Upper lobe of left lung (tissue), 6 donors: ENCODE results near the gene TRNT1. TPM values are rescaled to one million over a fixed set of nuclear protein-coding genes. Genes with fewer than 3 reads are reported as not detected.

Source experiments
- ATAC-seq, 2 donors: fragments of 200-7000 bp; cut with Tn5 transposase; one replicate each; pipeline ENCODE4 v1.9.1; 2022; ENCODE audit warnings: mild to moderate bottlenecking in 2 of 2, moderate library complexity in 2 of 2; ENCODE audit not compliant: low FRiP score in 2 of 2
- DNase-seq, 2 donors: peaks; one replicate each; pipeline ENCODE4 v3.0.0-alpha.2; 2019 to 2020
- H3K27ac ChIP-seq, 4 donors: fragments of 200-600 bp; sonication (generic); one replicate each; pipeline ENCODE4 v1.5.1; 2016 to 2019
- H3K27me3 ChIP-seq, 4 donors: fragments of 200-600 bp; sonication (generic); one replicate each; pipeline ENCODE4 v1.5.1; 2017 to 2019
- H3K36me3 ChIP-seq, 4 donors: fragments of 200-600 bp; sonication (generic); one replicate each; pipeline ENCODE4 v1.5.1; 2016 to 2019
- H3K4me1 ChIP-seq, 4 donors: fragments of 200-600 bp; sonication (generic); one replicate each; pipeline ENCODE4 v1.5.1; 2018 to 2019
- H3K4me3 ChIP-seq, 4 donors: fragments of 200-600 bp; sonication (generic); one replicate each; pipeline ENCODE4 v1.5.1; 2017 to 2019; ENCODE audit warnings: mild to moderate bottlenecking in 2 of 4, moderate library complexity in 1 of 4
- H3K9me3 ChIP-seq, 4 donors: fragments of 200-600 bp; sonication (generic); one replicate each; pipeline ENCODE4 v1.5.1; 2018 to 2019
- CTCF ChIP-seq, 6 experiments: fragments of 450-650 bp in 4 of 6; fragments of 200-600 bp in 2 of 6; sonication (generic) in 2 of 6; IDR thresholded peaks; one replicate each; pipeline ENCODE4 v1.5.1; 2016 to 2019; ENCODE audit warnings: antibody characterized with exemption in 6 of 6
- EP300 ChIP-seq, 4 donors: sonication (generic); formaldehyde crosslinking; IDR thresholded peaks; one replicate each; pipeline ENCODE4 v1.5.1; 2017; ENCODE audit warnings: antibody characterized with exemption in 4 of 4, control low read depth in 2 of 4
- POLR2A ChIP-seq, 4 donors: fragments of 450-650 bp; IDR thresholded peaks; one replicate each; pipeline ENCODE4 v1.5.1; 2016 to 2017; ENCODE audit warnings: antibody characterized with exemption in 4 of 4, mild to moderate bottlenecking in 2 of 4
- POLR2AphosphoS5 ChIP-seq, 2 donors: sonication (generic); formaldehyde crosslinking; IDR thresholded peaks; one replicate each; pipeline ENCODE4 v1.5.1; 2017; ENCODE audit warnings: antibody characterized with exemption in 2 of 2
- WGBS, 2 donors: methylation state at CpG; one replicate each; pipeline ENCODE4 v1.1.5; 2017 to 2018; 5-methylcytosine and 5-hydroxymethylcytosine counted together
- total RNA-seq, 6 donors: library from RNA; depleted of rRNA in 4 of 6; stranded (reverse); fragments of >200 nt in 4 of 6; gene quantifications; one replicate each; pipeline versions ENCODE4 v1.1.0 to v1.2.1, GENCODE V29; 2016 to 2021
- donor health status: DM: no; HTN: no; CAD: no; lungs with moderate emphysema.
- donor health status: DM: no; HTN: yes; CAD: no; lungs with severe emphysema.

The TRNT1 gene
- total RNA-seq, 6 donors from 2014 or later, result 9.2 to 35.6 (median 21.6) TPM

- Histone ChIP-seq H3K9me3 (no peaks in the 10 kb centered on the region), H3K4me3 (peak overlapping the region in 3 of 4 donors; percentile 64 to 82 (median 67)), H3K27me3 (no peaks in the 10 kb centered on the region), H3K36me3 (peaks cover 0 to 24% (median 17%) of the 10 kb centered on the region in 4 donors), H3K27ac (peak overlapping the region; percentile 90 to 94 (median 93)), H3K4me1 (peaks cover 13 to 24% (median 17%) of the 10 kb centered on the region in 4 donors)
- 86 to 90% methylated on average over 23 to 24 of the region's 24 CpGs for WGBS, 2 donors
- TF ChIP-seq POLR2AphosphoS5 (IDR thresholded peaks at IDR 0.05), result no peak
- no peak for TF ChIP-seq CTCF (IDR thresholded peaks at IDR 0.05)
- no peak for TF ChIP-seq POLR2A (IDR thresholded peaks at IDR 0.05)
- TF ChIP-seq EP300 (IDR thresholded peaks at IDR 0.05), result no peak
- DNase-seq, result peak in 1 of 2 donors; percentile 66
- ATAC-seq, result no peak
Measured at GRCh38 chr3:3125977-3126376, 763 bp upstream of the TRNT1 start.

- Histone ChIP-seq H3K4me3 (peak overlapping the region; percentile 60 to 82 (median 66)), H3K36me3 (peaks cover 0 to 28% (median 20%) of the 10 kb centered on the region in 4 donors), H3K4me1 (peaks cover 13 to 24% (median 17%) of the 10 kb centered on the region in 4 donors), H3K9me3 (no peaks in the 10 kb centered on the region), H3K27me3 (no peaks in the 10 kb centered on the region), H3K27ac (peak overlapping the region; percentile 90 to 94 (median 93))
- TF ChIP-seq CTCF (IDR thresholded peaks at IDR 0.05), result no peak
- ATAC-seq (peak in 1 of 2 donors; percentile 1), DNase-seq (no peak)
- whole genome bisulfite sequencing, 2 donors, result 40 to 42% methylated on average over 19 to 20 of the region's 20 CpGs
Measured at GRCh38 chr3:3127432-3128010, 781 bp downstream of the TRNT1 start.

GRCh38 chr3:3129579-3129978, 2.8 kb downstream of the TRNT1 start:
- H3K9me3 ChIP-seq, result no peaks in the 10 kb centered on the region
- no peak for DNase-seq
- H3K4me1 ChIP-seq, result peaks cover 13 to 24% (median 18%) of the 10 kb centered on the region in 4 donors
- H3K27ac ChIP-seq, result no peak overlapping the region
- H3K27me3 ChIP-seq, result no peaks in the 10 kb centered on the region
- no peak for ATAC-seq
- WGBS, 2 donors, result 60 to 66% methylated on average over 5 of the region's 5 CpGs
- H3K36me3 ChIP-seq, result peaks cover 0 to 34% (median 25%) of the 10 kb centered on the region in 4 donors
- no peak for TF ChIP-seq POLR2AphosphoS5 (IDR thresholded peaks at IDR 0.05)
- no peak for TF ChIP-seq EP300 (IDR thresholded peaks at IDR 0.05)
- no peak for TF ChIP-seq CTCF (IDR thresholded peaks at IDR 0.05)
- TF ChIP-seq POLR2A (IDR thresholded peaks at IDR 0.05), result no peak
- H3K4me3 ChIP-seq, result no peak overlapping the region

GRCh38 chr3:3133500-3133899, 6.8 kb downstream of the TRNT1 start:
- Histone ChIP-seq H3K36me3 (peaks cover 4 to 51% (median 30%) of the 10 kb centered on the region in 4 donors), H3K9me3 (no peaks in the 10 kb centered on the region), H3K4me3 (no peak overlapping the region), H3K27me3 (no peaks in the 10 kb centered on the region), H3K4me1 (peaks cover 0 to 8% (median 3%) of the 10 kb centered on the region in 4 donors), H3K27ac (no peak overlapping the region)
- DNase-seq (no peak), ATAC-seq (no peak)
- 83 to 84% methylated on average over 6 of the region's 6 CpGs for WGBS, 2 donors
- TF ChIP-seq POLR2AphosphoS5 (IDR thresholded peaks at IDR 0.05) (no peak), EP300 (IDR thresholded peaks at IDR 0.05) (no peak), CTCF (IDR thresholded peaks at IDR 0.05) (no peak), POLR2A (IDR thresholded peaks at IDR 0.05) (no peak)
